NB4 (cell line): ENCODE measurements around the gene MYADML2.

Source experiments
- DNase-seq: peaks from one replicate; pipeline ENCODE4 v3.0.0; 2010; ENCODE audit warnings: low read depth
- H3K4me3 ChIP-seq: one replicate; pipeline ENCODE4 v1.5.1; 2011; ENCODE audit warnings: mild to moderate bottlenecking, low read depth, low read length, moderate library complexity
- CTCF ChIP-seq: IDR thresholded peaks from one replicate; pipeline ENCODE4 v1.5.1; 2012; ENCODE audit warnings: low read depth, low read length
- MAX ChIP-seq: IDR thresholded peaks from 2 replicates; pipeline ENCODE4 v1.6.1; 2011; ENCODE audit warnings: low read depth, low read length
- MYC ChIP-seq: IDR thresholded peaks from 2 replicates; pipeline ENCODE4 v1.6.1; 2011; ENCODE audit warnings: low read depth, low read length
- POLR2A ChIP-seq: IDR thresholded peaks from 2 replicates; pipeline ENCODE4 v1.6.1; 2011; ENCODE audit warnings: mild to moderate bottlenecking; ENCODE audit not compliant: insufficient read length; ENCODE audit errors: extremely low read depth

Gene MYADML2, protein sequence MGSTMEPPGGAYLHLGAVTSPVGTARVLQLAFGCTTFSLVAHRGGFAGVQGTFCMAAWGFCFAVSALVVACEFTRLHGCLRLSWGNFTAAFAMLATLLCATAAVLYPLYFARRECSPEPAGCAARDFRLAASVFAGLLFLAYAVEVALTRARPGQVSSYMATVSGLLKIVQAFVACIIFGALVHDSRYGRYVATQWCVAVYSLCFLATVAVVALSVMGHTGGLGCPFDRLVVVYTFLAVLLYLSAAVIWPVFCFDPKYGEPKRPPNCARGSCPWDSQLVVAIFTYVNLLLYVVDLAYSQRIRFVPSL

GRCh38 chr17:81947189-81947588 lies at the start of gene MYADML2:
Gene MYADML2 (minus strand): TSS chr17:81947233. CDS start chr17:81941741, 5,492 bp downstream.
- TF ChIP-seq MYC (no peak), POLR2A (no peak), MAX (no peak), CTCF (no peak)
- no peak for DNase-seq
- H3K4me3 ChIP-seq, result no peak within 1 kb of the TSS

DNA sequence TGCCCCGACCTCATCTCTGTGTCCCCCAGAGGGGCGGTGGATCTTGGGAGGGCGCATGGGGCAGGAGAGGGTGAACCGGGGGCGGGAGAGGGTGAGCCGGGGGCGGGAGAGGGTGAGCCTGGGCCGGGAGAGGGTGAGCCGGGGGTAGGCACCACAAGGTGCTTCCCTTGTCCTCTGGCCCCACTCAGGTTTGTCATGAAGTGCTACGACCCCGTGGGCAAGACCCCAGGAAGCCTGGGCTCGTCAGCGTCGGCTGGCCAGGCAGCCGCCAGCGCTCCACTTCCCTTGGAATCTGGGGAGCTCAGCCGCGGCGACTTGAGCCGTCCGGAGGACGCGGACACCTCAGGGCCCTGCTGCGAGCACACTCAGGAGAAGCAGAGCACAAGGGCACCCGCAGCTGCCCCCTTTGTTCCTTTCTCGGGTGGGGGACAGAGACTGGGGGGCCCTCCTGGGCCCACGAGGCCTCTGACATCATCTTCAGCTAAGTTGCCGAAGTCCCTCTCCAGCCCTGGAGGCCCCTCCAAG lies 49.3 kb upstream of the MYADML2 start:
- no peak for DNase-seq
- H3K4me3 ChIP-seq, result no peak overlapping the region
- no peak for TF ChIP-seq MYC
- TF ChIP-seq POLR2A, result no peak
- no peak for TF ChIP-seq CTCF
- no peak for TF ChIP-seq MAX

DNA sequence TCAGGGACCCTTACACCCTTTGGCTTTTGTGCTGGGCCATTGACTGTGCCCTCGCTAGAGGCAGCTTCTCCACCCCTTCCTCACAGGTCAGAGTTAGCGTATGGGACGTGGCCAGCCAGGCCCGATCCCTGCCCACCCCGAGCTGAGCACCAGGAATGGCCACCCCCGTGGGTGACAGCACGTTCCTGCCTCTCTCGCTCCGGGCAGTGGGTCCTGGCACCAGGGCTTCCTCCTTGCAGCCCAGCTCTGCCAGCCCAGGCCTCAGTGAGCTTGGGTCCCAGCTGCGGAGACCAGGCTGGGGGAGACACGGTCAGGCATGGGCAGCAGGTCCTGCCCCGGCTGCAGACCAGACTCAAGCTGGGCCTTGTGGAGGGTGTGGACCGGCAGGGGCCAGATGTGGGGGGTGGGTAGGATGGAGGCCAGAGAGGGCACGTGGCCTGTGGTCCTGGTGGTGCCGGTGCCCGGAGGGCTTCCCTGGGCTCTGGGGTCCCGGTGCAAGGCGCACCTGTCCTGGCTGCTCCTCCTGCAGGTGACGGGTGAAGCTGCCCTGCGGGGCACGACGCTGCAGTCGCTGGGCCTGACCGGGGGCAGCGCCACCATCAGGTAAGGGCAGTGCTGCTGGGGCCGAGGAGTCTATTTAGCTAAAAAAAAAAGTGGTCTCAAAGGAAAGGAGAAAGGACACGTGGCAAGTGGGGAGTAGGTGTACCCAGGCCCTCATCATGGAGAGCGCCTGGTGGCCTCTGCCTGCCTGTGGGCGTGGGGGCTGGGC lies 48.6 kb upstream of the MYADML2 start:
- no peak for TF ChIP-seq CTCF
- TF ChIP-seq MYC, result no peak
- TF ChIP-seq MAX, result no peak
- no peak for TF ChIP-seq POLR2A
- H3K4me3 ChIP-seq, result no peak overlapping the region
- DNase-seq, result no peak

DNA sequence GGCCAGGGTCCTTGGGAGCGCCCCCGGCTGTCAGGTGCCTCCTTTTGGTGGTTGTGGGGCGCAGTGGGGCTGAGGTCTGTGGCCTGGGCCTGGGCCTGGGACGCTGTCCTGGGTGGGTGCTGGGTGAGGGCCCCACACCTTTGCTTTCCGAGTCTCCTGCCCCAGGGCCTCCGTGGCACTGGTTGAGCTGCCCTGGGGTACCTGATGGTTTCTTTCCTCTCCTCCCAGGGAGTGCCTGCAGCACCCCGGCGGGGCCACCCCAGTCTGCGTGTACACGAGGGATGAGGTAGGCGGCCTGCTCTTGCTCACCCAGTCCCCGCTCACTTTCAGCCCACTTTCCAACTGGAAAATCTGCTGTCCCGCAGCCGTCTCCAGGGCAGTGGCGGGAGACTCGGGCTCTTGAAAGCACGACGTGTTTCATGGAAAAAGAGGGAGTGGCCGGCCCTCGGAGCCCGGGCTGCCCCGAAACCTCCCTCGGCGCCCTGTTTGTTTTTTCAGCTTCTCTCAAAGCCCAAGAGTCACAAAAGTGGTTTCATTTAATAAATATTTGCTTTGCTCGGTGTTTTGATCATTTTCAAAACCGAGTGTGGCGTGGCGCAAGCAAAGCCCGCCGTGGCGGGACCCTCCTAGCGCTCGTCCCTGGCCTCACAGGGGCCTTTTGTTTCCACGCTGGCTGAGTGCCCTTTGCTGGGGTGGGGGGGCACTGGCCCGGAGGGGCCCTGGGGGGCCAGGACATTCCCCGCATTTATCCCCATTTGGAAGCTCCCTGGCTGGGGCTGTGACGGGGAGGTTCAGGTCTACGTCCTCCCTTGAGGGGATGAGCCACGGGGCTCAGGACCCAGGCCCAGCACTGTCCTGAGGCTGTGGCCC lies 47.8 kb upstream of the MYADML2 start:
- H3K4me3 ChIP-seq, result no peak overlapping the region
- no peak for TF ChIP-seq POLR2A
- TF ChIP-seq MYC, result no peak
- no peak for TF ChIP-seq CTCF
- DNase-seq, result no peak

DNA sequence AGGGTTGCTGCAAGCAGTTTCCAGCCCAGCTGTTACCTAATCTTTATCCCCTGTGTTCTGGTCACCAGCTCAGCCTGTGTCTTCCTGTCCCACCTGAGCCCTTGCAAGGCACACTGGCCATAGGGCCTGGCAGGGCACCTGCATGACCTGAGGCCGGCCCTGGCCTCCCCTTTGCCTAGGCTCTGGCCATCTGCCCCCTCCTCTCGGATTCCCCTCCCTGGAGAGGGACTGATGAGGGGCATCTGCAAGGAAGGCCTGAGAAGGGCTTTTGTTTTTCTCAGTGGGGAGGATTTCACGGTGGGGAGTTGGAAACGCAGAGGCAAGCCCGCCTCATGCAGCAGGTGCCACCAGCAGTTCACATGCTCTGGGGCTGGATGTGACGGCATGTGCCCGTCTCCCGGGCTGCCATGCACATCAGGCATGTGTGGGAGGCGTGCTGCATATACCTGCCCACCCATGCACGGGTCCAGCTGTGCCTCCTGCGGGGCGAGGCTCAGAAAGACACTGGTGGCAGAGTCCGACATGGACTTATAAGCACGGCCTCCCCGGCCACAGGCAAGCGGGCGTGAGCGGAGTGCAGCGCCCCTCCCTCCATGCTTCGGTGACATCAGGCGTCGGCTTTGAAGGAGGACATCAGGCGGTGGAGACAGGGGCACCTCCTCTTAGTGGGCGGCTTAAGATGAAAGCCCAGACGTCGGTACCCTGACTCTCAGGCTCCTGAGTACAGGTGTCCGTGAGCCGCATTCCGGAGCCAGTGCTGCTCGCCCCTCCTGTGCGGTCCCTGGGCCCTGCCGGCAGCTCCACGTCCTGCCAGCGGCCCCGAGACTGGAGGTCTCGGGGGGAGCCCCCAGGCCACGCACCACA lies 46.9 kb upstream of the MYADML2 start:
- TF ChIP-seq CTCF (no peak), MAX (no peak), MYC (no peak), POLR2A (no peak)
- no peak overlapping the region for H3K4me3 ChIP-seq
- no peak for DNase-seq
